H1 (cell line): ENCODE measurements around the gene GRM8. TPM values are rescaled to one million over a fixed set of nuclear protein-coding genes. Genes with fewer than 3 reads are reported as not detected.

Experiments
- POU5F1 ChIP-seq: IDR thresholded peaks from 2 replicates; pipeline ENCODE4 v1.6.1; 2011; ENCODE audit warnings: low read depth, mild to moderate bottlenecking, low read length, moderate library complexity
- RNF2 ChIP-seq: fragments of 200-900, 300-1000 bp; sonication (generic); IDR thresholded peaks from 2 replicates; pipeline ENCODE4 v1.7.1; 2016; ENCODE audit warnings: borderline replicate concordance, low read depth, mild to moderate bottlenecking, antibody characterized with exemption, low read length; ENCODE audit not compliant: poor library complexity, severe bottlenecking; ENCODE audit errors: missing control alignments
- SUZ12 ChIP-seq: fragments of 200-600 bp; sonication (generic); IDR thresholded peaks from 2 replicates; pipeline ENCODE4 v1.6.1; 2012; ENCODE audit warnings: mild to moderate bottlenecking, inconsistent platforms, low read length, moderate library complexity, mixed read lengths
- TAF1 ChIP-seq: IDR thresholded peaks from 2 replicates; pipeline ENCODE4 v1.6.1; 2011; ENCODE audit warnings: mild to moderate bottlenecking, low read depth, low read length
- TAF7 ChIP-seq: optimal IDR thresholded peaks from 2 replicates; pipeline ENCODE3; 2011; ENCODE audit warnings: low read depth, mild to moderate bottlenecking, inconsistent platforms, low read length, moderate library complexity, borderline replicate concordance
- TEAD4 ChIP-seq: IDR thresholded peaks from 2 replicates; pipeline ENCODE4 v1.6.1; 2012; ENCODE audit warnings: low read depth, low read length, inconsistent platforms, mixed read lengths
- polyA plus RNA-seq, 7 experiments: library from polyadenylated mRNA; depleted of rRNA in 3 of 7; stranded (reverse) in 5 of 7; unstranded in 2 of 7; fragments of >200 nt in 5 of 7; fragments of 200-250 nt in 2 of 7; gene quantifications; 1 replicate in 5 of 7; 2 replicates in 1 of 7; 4 replicates in 1 of 7; pipeline versions ENCODE4 v1.2.1 to v1.2.3, GENCODE V29; 2011 to 2013; ENCODE audit warnings: missing spikeins in 2 of 7, mixed read lengths in 2 of 7
- total RNA-seq: library from RNA; stranded (reverse); fragmentation: NEBNext Ultra II Directional; extraction: Animal tissue kit (Norgen Biotek cat#: 25700); gene quantifications from 2 replicates; pipeline ENCODE4 v1.2.1, GENCODE V29; 2021

GRM8 gene
- total and polyA plus RNA-seq, 2 of the 8 experiments (the other 6 are each of a cell fraction or from before 2014, with no cell fraction given), result 2.6 to 2.8 TPM

DNA sequence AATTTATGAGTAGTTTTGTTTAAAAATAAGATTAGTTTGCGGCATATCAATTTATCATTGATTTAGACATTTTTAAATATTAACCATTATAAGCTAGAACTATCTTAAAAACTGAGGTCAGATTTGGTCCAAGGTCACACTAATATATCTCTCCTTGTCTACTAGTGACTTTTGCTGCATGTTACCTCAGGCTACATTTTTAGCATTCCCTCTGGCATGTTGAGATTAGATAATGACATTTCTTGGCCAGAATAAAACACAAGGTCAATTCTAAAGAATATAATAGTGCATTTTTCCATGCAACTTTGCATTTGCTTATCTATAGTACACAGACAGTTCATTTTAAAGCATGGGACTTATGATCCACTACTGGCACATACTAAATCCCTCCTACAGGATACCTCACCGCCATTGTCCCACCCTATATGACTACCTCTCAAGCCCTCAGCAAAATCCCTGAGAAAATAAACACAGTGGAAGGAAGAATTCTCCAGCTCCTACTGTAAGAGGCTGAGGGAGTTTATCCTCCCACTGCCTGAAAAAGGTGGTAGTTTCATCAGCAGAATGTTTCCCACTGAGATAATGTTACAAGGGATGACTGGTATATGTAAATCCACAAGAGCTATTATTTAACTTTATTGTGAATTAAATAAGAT is 816.4 kb downstream of the GRM8 start (continued):
- no peak for TF ChIP-seq SUZ12
- TF ChIP-seq TAF7, result no peak
- TF ChIP-seq TEAD4, result no peak
- no peak for TF ChIP-seq TAF1
- no peak for TF ChIP-seq RNF2
- no peak for TF ChIP-seq POU5F1
